Measurements from ENCODE around the gene TTC39B. TPM values are rescaled to one million over a fixed set of nuclear protein-coding genes. Genes with fewer than 3 reads are reported as not detected.

Gene TTC39B
- total and polyA plus RNA-seq, 2 of the 8 experiments (the other 6 are each of a cell fraction or from before 2014, with no cell fraction given) = 1.6 to 10.9 TPM

DNA sequence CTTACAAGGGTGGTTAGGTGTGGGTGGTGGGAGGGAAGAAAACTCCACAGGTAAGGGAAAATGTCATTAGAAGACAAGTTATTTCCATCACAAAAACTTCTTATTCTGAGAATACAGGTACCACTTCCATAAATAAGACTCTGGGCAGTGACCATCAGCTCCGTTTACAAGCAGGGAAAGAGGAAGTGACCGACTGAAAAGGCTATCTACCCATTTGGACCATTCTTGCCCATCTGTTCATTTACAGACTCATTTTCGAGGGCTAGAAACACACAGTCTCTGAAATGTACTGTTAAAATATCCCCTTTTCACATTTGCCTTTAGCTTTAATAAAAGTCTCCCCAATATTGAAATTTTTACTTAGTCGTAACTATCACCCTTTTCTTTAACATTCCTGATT, 79.5 kb downstream of the TTC39B start (continued):
- TF ChIP-seq, protein P1, sequence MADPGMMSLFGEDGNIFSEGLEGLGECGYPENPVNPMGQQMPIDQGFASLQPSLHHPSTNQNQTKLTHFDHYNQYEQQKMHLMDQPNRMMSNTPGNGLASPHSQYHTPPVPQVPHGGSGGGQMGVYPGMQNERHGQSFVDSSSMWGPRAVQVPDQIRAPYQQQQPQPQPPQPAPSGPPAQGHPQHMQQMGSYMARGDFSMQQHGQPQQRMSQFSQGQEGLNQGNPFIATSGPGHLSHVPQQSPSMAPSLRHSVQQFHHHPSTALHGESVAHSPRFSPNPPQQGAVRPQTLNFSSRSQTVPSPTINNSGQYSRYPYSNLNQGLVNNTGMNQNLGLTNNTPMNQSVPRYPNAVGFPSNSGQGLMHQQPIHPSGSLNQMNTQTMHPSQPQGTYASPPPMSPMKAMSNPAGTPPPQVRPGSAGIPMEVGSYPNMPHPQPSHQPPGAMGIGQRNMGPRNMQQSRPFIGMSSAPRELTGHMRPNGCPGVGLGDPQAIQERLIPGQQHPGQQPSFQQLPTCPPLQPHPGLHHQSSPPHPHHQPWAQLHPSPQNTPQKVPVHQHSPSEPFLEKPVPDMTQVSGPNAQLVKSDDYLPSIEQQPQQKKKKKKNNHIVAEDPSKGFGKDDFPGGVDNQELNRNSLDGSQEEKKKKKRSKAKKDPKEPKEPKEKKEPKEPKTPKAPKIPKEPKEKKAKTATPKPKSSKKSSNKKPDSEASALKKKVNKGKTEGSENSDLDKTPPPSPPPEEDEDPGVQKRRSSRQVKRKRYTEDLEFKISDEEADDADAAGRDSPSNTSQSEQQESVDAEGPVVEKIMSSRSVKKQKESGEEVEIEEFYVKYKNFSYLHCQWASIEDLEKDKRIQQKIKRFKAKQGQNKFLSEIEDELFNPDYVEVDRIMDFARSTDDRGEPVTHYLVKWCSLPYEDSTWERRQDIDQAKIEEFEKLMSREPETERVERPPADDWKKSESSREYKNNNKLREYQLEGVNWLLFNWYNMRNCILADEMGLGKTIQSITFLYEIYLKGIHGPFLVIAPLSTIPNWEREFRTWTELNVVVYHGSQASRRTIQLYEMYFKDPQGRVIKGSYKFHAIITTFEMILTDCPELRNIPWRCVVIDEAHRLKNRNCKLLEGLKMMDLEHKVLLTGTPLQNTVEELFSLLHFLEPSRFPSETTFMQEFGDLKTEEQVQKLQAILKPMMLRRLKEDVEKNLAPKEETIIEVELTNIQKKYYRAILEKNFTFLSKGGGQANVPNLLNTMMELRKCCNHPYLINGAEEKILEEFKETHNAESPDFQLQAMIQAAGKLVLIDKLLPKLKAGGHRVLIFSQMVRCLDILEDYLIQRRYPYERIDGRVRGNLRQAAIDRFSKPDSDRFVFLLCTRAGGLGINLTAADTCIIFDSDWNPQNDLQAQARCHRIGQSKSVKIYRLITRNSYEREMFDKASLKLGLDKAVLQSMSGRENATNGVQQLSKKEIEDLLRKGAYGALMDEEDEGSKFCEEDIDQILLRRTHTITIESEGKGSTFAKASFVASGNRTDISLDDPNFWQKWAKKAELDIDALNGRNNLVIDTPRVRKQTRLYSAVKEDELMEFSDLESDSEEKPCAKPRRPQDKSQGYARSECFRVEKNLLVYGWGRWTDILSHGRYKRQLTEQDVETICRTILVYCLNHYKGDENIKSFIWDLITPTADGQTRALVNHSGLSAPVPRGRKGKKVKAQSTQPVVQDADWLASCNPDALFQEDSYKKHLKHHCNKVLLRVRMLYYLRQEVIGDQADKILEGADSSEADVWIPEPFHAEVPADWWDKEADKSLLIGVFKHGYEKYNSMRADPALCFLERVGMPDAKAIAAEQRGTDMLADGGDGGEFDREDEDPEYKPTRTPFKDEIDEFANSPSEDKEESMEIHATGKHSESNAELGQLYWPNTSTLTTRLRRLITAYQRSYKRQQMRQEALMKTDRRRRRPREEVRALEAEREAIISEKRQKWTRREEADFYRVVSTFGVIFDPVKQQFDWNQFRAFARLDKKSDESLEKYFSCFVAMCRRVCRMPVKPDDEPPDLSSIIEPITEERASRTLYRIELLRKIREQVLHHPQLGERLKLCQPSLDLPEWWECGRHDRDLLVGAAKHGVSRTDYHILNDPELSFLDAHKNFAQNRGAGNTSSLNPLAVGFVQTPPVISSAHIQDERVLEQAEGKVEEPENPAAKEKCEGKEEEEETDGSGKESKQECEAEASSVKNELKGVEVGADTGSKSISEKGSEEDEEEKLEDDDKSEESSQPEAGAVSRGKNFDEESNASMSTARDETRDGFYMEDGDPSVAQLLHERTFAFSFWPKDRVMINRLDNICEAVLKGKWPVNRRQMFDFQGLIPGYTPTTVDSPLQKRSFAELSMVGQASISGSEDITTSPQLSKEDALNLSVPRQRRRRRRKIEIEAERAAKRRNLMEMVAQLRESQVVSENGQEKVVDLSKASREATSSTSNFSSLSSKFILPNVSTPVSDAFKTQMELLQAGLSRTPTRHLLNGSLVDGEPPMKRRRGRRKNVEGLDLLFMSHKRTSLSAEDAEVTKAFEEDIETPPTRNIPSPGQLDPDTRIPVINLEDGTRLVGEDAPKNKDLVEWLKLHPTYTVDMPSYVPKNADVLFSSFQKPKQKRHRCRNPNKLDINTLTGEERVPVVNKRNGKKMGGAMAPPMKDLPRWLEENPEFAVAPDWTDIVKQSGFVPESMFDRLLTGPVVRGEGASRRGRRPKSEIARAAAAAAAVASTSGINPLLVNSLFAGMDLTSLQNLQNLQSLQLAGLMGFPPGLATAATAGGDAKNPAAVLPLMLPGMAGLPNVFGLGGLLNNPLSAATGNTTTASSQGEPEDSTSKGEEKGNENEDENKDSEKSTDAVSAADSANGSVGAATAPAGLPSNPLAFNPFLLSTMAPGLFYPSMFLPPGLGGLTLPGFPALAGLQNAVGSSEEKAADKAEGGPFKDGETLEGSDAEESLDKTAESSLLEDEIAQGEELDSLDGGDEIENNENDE (IDR thresholded peaks at IDR 0.05; ENCODE audit: insufficient replicate concordance, low read length) = no peak

All from H1 (cell line).